Testis (tissue), 3 donors: Measurements from ENCODE around the gene CLIP1. TPM values are rescaled to one million over a fixed set of nuclear protein-coding genes. Genes with fewer than 3 reads are reported as not detected.

Experiments used
- DNase-seq: peaks from one replicate; pipeline ENCODE4 v3.0.0-alpha.2; 2019
- H3K27ac ChIP-seq, 2 donors: fragments of 200-600 bp; sonication (generic); one replicate each; pipeline ENCODE4 v1.5.1; 2019
- H3K27me3 ChIP-seq: fragments of 200-600 bp; sonication (generic); one replicate; pipeline ENCODE4 v1.5.1; 2019
- H3K36me3 ChIP-seq: fragments of 200-600 bp; sonication (generic); one replicate; pipeline ENCODE4 v1.5.1; 2017; ENCODE audit warnings: low read depth; ENCODE audit errors: missing control alignments
- H3K4me1 ChIP-seq: fragments of 200-600 bp; sonication (generic); one replicate; pipeline ENCODE4 v1.5.1; 2019
- H3K4me3 ChIP-seq, 2 donors: fragments of 200-600 bp; sonication (generic); one replicate each; pipeline ENCODE4 v1.5.1; 2017 to 2019
- H3K9me3 ChIP-seq: fragments of 200-600 bp; sonication (generic); one replicate; pipeline ENCODE4 v1.5.1; 2017
- POLR2A ChIP-seq: fragments of 450-650 bp; IDR thresholded peaks from one replicate; pipeline ENCODE4 v1.6.1; 2017; ENCODE audit warnings: antibody characterized with exemption, mild to moderate bottlenecking, moderate library complexity
- WGBS, 2 donors: methylation state at CpG; one replicate each; pipeline ENCODE4 v1.1.5; 2018; 5-methylcytosine and 5-hydroxymethylcytosine counted together
- intact Hi-C: fragments of 100-400 bp; cut with DNase I; formaldehyde crosslinking; loops from one replicate; pipeline ENCODE4 v1.15.1; 2023; ENCODE audit warnings: low total_unique reads
- polyA plus RNA-seq: library from polyadenylated mRNA; stranded (reverse); fragments of 350-450 nt; fragmentation: Illumina TruSeq; extraction: RNeasy Lipid Tissue Mini Kit (QIAGEN cat#74804); gene quantifications from one replicate; pipeline ENCODE4 v1.2.3, GENCODE V29; 2014; ENCODE audit warnings: low read depth, low replicate concordance; ENCODE audit not compliant: insufficient read depth
- total RNA-seq, 2 donors: library from RNA; depleted of rRNA; stranded (reverse); fragments of >200 nt; gene quantifications; one replicate each; pipeline ENCODE4 v1.2.3, GENCODE V29; 2016
- TF ChIP-seq, protein P1 (sequence below), 3 experiments: fragments of 450-650 bp in 2 of 3; fragments of 200-600 bp in 1 of 3; sonication (generic) in 1 of 3; IDR thresholded peaks; one replicate each; pipeline ENCODE4 v1.5.1; 2016 to 2019; ENCODE audit warnings: antibody characterized with exemption in 3 of 3, mild to moderate bottlenecking in 2 of 3, moderate library complexity in 1 of 3

CLIP1 gene
- total and polyA plus RNA-seq, 3 donors from 2014 or later, result 25.1 to 66.5 (median 51.9) TPM

DNA sequence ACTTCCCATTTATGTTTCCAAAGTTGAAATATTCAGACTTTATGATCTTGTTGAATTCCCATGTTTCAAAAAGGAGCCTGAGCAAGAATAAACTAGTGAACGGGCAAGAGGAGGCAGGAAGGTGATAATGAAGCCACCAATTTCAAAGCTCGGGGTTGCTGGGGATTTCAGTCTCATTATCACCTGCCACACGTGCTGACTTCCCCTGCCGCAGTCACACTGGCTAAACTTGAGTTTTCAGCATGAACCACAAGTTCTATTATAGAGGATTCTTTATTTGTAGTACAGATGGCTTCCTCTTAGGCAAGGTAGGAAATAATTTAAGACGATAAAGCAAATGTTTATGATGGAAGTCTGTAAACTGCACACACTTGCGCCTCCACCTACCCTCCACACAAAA, 178.5 kb downstream of the CLIP1 start:
- intact Hi-C loops, result no loop called here
- DNase-seq, result no peak
- Histone ChIP-seq H3K4me1 (no peaks in the 10 kb centered on the region), H3K36me3 (no peaks in the 10 kb centered on the region), H3K9me3 (no peaks in the 10 kb centered on the region), H3K4me3 (no peak overlapping the region), H3K27me3 (no peaks in the 10 kb centered on the region), H3K27ac (no peak overlapping the region)
- TF ChIP-seq POLR2A, result no peak
- TF ChIP-seq, protein P1, sequence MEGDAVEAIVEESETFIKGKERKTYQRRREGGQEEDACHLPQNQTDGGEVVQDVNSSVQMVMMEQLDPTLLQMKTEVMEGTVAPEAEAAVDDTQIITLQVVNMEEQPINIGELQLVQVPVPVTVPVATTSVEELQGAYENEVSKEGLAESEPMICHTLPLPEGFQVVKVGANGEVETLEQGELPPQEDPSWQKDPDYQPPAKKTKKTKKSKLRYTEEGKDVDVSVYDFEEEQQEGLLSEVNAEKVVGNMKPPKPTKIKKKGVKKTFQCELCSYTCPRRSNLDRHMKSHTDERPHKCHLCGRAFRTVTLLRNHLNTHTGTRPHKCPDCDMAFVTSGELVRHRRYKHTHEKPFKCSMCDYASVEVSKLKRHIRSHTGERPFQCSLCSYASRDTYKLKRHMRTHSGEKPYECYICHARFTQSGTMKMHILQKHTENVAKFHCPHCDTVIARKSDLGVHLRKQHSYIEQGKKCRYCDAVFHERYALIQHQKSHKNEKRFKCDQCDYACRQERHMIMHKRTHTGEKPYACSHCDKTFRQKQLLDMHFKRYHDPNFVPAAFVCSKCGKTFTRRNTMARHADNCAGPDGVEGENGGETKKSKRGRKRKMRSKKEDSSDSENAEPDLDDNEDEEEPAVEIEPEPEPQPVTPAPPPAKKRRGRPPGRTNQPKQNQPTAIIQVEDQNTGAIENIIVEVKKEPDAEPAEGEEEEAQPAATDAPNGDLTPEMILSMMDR (IDR thresholded peaks at IDR 0.05), result no peak
- WGBS, 2 donors, result 79 to 86% methylated on average over 6 of the region's 6 CpGs

DNA sequence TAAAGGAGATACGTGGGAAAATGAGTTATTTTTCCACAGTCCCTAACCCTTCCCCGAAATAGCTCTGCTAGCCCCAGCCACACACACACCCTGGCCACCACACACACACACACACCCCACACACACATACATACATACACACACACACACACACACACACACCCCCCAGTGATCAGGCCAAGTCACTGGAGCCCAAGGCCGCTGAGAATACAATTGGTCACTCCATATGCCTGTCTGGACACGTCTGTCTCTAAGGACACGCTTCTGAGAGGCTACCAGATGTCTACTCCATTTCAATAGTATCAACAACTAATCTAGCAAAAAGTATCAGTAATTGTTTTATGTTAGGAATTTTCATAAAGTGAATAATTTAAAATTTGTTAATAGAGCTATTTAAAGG, 183.6 kb downstream of the CLIP1 start:
- TF ChIP-seq POLR2A, result no peak
- TF ChIP-seq, protein P1 (IDR thresholded peaks at IDR 0.05), result no peak
- intact Hi-C loops, result no loop called here
- H3K27ac ChIP-seq, result no peak overlapping the region
- no peaks in the 10 kb centered on the region for H3K4me1 ChIP-seq
- WGBS, 2 donors, result 93 to 95% methylated on average over 5 of the region's 5 CpGs
- no peaks in the 10 kb centered on the region for H3K36me3 ChIP-seq
- H3K9me3 ChIP-seq, result no peaks in the 10 kb centered on the region
- no peak for DNase-seq
- H3K4me3 ChIP-seq, result no peak overlapping the region
- no peaks in the 10 kb centered on the region for H3K27me3 ChIP-seq

DNA sequence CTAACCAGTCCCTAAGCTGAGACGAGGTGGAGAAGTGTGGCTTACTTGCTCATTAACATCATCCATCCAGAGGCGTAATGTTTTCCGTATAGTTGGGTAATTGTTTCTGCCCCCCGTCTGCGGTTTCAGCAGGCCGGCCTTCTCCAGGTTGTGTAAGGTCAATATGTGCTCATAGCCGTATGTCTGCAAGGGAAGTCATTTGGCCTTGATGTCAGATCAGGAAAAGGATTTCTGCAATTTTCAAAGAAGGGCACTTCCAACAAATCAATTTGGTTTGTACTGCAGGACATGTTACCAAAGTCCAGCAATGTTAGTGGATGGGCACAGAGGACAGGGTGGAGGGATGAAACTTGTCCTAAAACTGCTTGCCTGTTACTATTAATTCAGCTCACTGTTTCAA, 186.7 kb downstream of the CLIP1 start:
- no peak overlapping the region for H3K27ac ChIP-seq
- WGBS, 2 donors, result 90 to 92% methylated on average over 7 of the region's 7 CpGs
- no peaks in the 10 kb centered on the region for H3K4me1 ChIP-seq
- no peak for TF ChIP-seq POLR2A
- TF ChIP-seq, protein P1 (IDR thresholded peaks at IDR 0.05), result no peak
- intact Hi-C loops, result no loop called here
- H3K9me3 ChIP-seq, result no peaks in the 10 kb centered on the region
- no peaks in the 10 kb centered on the region for H3K27me3 ChIP-seq
- no peak overlapping the region for H3K4me3 ChIP-seq
- no peak for DNase-seq
- H3K36me3 ChIP-seq, result no peaks in the 10 kb centered on the region

DNA sequence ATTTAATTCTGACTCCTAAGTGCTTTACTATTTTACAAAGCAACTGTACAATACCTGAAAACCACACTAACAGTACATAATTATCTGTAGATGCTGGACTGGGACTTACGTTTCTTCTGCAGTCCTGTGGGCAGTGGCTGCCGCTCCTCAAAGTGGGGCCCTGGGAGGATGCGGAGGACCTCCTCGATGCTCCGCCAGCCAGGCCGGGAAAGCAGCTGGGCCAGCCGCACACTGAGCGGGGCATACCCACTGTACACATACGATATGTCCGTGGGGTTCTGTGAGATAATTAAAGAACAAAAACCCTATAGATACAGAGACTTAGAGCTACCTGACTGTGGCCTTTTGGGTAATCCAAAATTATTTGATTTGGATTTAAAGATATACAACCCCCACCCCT, 189.8 kb downstream of the CLIP1 start:
- no peaks in the 10 kb centered on the region for H3K36me3 ChIP-seq
- intact Hi-C loops, result no loop called here
- no peak overlapping the region for H3K27ac ChIP-seq
- TF ChIP-seq, protein P1 (IDR thresholded peaks at IDR 0.05), result no peak
- TF ChIP-seq POLR2A, result no peak
- no peaks in the 10 kb centered on the region for H3K27me3 ChIP-seq
- 92 to 96% methylated on average over 10 of the region's 10 CpGs for WGBS, 2 donors
- H3K9me3 ChIP-seq, result no peaks in the 10 kb centered on the region
- no peaks in the 10 kb centered on the region for H3K4me1 ChIP-seq
- DNase-seq, result no peak
- no peak overlapping the region for H3K4me3 ChIP-seq

DNA sequence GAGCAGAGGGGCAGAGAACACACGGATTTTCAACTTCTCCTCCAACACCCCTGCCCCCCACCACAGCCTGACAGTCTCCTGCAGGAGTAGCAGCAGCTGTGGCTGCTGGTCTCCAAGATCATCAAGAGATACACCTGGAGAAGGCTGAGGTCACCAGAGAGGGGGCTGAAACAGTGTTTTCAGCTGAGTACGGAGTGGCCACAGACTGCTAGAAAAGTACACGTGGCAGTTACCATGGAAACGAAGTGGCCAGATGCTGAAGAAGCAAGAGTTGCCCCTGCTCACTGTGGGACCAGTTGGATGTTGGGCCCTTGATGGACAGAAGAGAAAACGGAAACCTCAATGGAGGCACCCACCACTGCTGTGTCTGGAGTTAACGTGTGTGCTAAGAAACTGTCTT, 191.7 kb downstream of the CLIP1 start:
- Histone ChIP-seq H3K27me3 (no peaks in the 10 kb centered on the region), H3K4me3 (no peak overlapping the region), H3K9me3 (no peaks in the 10 kb centered on the region), H3K36me3 (no peaks in the 10 kb centered on the region), H3K27ac (no peak overlapping the region), H3K4me1 (peaks cover 5% of the 10 kb centered on the region)
- no peak for TF ChIP-seq POLR2A
- TF ChIP-seq, protein P1 (IDR thresholded peaks at IDR 0.05), result no peak
- intact Hi-C loops, result no loop called here
- DNase-seq, result no peak
- WGBS, 2 donors, result 77 to 80% methylated on average over 6 of the region's 6 CpGs
